Measurements from ENCODE around the gene SLC44A3. TPM values are rescaled to one million over a fixed set of nuclear protein-coding genes. Genes with fewer than 3 reads are reported as not detected.

SLC44A3 gene
- total RNA-seq, 4 donors from 2014 or later, result 0.63 to 1.7 (median 0.83) TPM

- WGBS, result 67% methylated on average over 2 of the region's 2 CpGs
These were observed 50.9 kb downstream of the SLC44A3 start for GRCh38 chr1:94871031-94871430.

GRCh38 chr1:94872771-94873495 lies 52.8 kb downstream of the SLC44A3 start:
- DNase-seq (ENCODE audit: extremely low spot score), result no peak
- 70% methylated on average over 4 of the region's 4 CpGs for WGBS
- peak overlapping the region; percentile 67 to 85 (median 78) for H3K27ac ChIP-seq (replicated peaks in 1 of 4)

More at GRCh38 chr1:94871031-94871430, 50.9 kb downstream of the SLC44A3 start:
- Histone ChIP-seq H3K9me3 (no peaks in the 10 kb centered on the region), H3K27ac (replicated peaks in 1 of 4) (no peak overlapping the region), H3K27me3 (no peaks in the 10 kb centered on the region), H3K36me3 (no peaks in the 10 kb centered on the region), H3K4me1 (peaks cover 15 to 43% (median 39%) of the 10 kb centered on the region in 4 donors), H3K4me3 (no peak overlapping the region)
- intact Hi-C loops (cut with DNase I), result no loop called here
- no peak for DNase-seq (ENCODE audit: extremely low spot score)
- no peak for TF ChIP-seq EP300 (IDR thresholded peaks at IDR 0.05)
- TF ChIP-seq POLR2AphosphoS5 (IDR thresholded peaks at IDR 0.05), result no peak
- TF ChIP-seq POLR2A (IDR thresholded peaks at IDR 0.05; ENCODE audit: low read depth), result no peak

GRCh38 chr1:94873520-94874351 lies 53.6 kb downstream of the SLC44A3 start:
- DNase-seq (ENCODE audit: extremely low spot score), result no peak
- TF ChIP-seq POLR2A (IDR thresholded peaks at IDR 0.05; ENCODE audit: low read depth) (no peak), EP300 (IDR thresholded peaks at IDR 0.05) (no peak), POLR2AphosphoS5 (IDR thresholded peaks at IDR 0.05) (peak; percentile 28 to 89), CTCF (IDR thresholded peaks at IDR 0.05) (no peak)
- Histone ChIP-seq H3K27me3 (no peaks in the 10 kb centered on the region), H3K4me3 (no peak overlapping the region), H3K36me3 (no peaks in the 10 kb centered on the region), H3K4me1 (peaks cover 15 to 34% (median 29%) of the 10 kb centered on the region in 4 donors), H3K9me3 (no peaks in the 10 kb centered on the region), H3K27ac (replicated peaks in 1 of 4) (peak overlapping the region; percentile 67 to 85 (median 78))
- WGBS, result 49% methylated on average over 7 of the region's 7 CpGs
- intact Hi-C loops (cut with DNase I), result no loop called here

More at GRCh38 chr1:94872771-94873495, 52.8 kb downstream of the SLC44A3 start:
- H3K4me3 ChIP-seq, result no peak overlapping the region
- H3K9me3 ChIP-seq, result no peaks in the 10 kb centered on the region
- H3K4me1 ChIP-seq, result peaks cover 15 to 34% (median 29%) of the 10 kb centered on the region in 4 donors
- no peaks in the 10 kb centered on the region for H3K27me3 ChIP-seq
- intact Hi-C loops (cut with DNase I), result no loop called here
- no peak for TF ChIP-seq CTCF (IDR thresholded peaks at IDR 0.05)
- no peak for TF ChIP-seq POLR2A (IDR thresholded peaks at IDR 0.05; ENCODE audit: low read depth)
- TF ChIP-seq POLR2AphosphoS5 (IDR thresholded peaks at IDR 0.05), result no peak
- no peak for TF ChIP-seq EP300 (IDR thresholded peaks at IDR 0.05)
- H3K36me3 ChIP-seq, result no peaks in the 10 kb centered on the region

GRCh38 chr1:94874423-94874822 lies 54.3 kb downstream of the SLC44A3 start:
- no peak overlapping the region for H3K4me3 ChIP-seq
- peak overlapping the region; percentile 67 to 85 (median 78) for H3K27ac ChIP-seq (replicated peaks in 1 of 4)
- WGBS, result 93% methylated on average over 6 of the region's 6 CpGs
- no peaks in the 10 kb centered on the region for H3K9me3 ChIP-seq
- no peaks in the 10 kb centered on the region for H3K36me3 ChIP-seq
- intact Hi-C loops (cut with DNase I), result no loop called here
- TF ChIP-seq POLR2A (IDR thresholded peaks at IDR 0.05; ENCODE audit: low read depth), result no peak
- no peak for TF ChIP-seq EP300 (IDR thresholded peaks at IDR 0.05)
- no peak for TF ChIP-seq CTCF (IDR thresholded peaks at IDR 0.05)
- no peak for TF ChIP-seq POLR2AphosphoS5 (IDR thresholded peaks at IDR 0.05)
- H3K27me3 ChIP-seq, result no peaks in the 10 kb centered on the region
- H3K4me1 ChIP-seq, result peaks cover 15 to 34% (median 29%) of the 10 kb centered on the region in 4 donors
- no peak for DNase-seq (ENCODE audit: extremely low spot score)

- Histone ChIP-seq H3K4me1 (peaks cover 15 to 34% (median 29%) of the 10 kb centered on the region in 4 donors), H3K27ac (replicated peaks in 1 of 4) (peak overlapping the region in 2 of 4 donors; percentile 84 to 85), H3K9me3 (no peaks in the 10 kb centered on the region), H3K27me3 (no peaks in the 10 kb centered on the region), H3K4me3 (no peak overlapping the region), H3K36me3 (no peaks in the 10 kb centered on the region)
- TF ChIP-seq EP300 (IDR thresholded peaks at IDR 0.05) (no peak), POLR2AphosphoS5 (IDR thresholded peaks at IDR 0.05) (peak; percentile 30 to 63)
- WGBS, result 64% methylated on average over 4 of the region's 4 CpGs
- intact Hi-C loops (cut with DNase I), result no loop called here
- no peak for DNase-seq (ENCODE audit: extremely low spot score)
These were observed 55.6 kb downstream of the SLC44A3 start for GRCh38 chr1:94875794-94876193.
